ENCODE measurements around the gene C3orf38.

The C3orf38 gene

GRCh38 chr3:88149509-88150362 is at the start of gene C3orf38:
Gene C3orf38, plus strand, starts transcription at chr3:88149959. Its CDS starts 94 bp downstream, at chr3:88150053.
- peak; percentile 66 for DNase-seq (ENCODE audit: extremely low read depth, low read depth)
- no peak for TF ChIP-seq CTCF (IDR thresholded peaks at IDR 0.05; ENCODE audit: low read depth, low read length)

GRCh38 chr3:88101142-88101541 is 48.6 kb upstream of the C3orf38 start:
- no peak for DNase-seq (ENCODE audit: extremely low read depth, low read depth)
- TF ChIP-seq CTCF (IDR thresholded peaks at IDR 0.05; ENCODE audit: low read depth, low read length), result no peak

GRCh38 chr3:88105325-88105724 is 44.4 kb upstream of the C3orf38 start:
- no peak for TF ChIP-seq CTCF (IDR thresholded peaks at IDR 0.05; ENCODE audit: low read depth, low read length)
- DNase-seq (ENCODE audit: extremely low read depth, low read depth), result no peak

- no peak for DNase-seq (ENCODE audit: extremely low read depth, low read depth)
- TF ChIP-seq CTCF (IDR thresholded peaks at IDR 0.05; ENCODE audit: low read depth, low read length), result no peak
These were observed 37.5 kb upstream of the C3orf38 start for GRCh38 chr3:88112289-88112688.

- peak; percentile 73 for TF ChIP-seq CTCF (IDR thresholded peaks at IDR 0.05; ENCODE audit: low read depth, low read length)
- DNase-seq (ENCODE audit: extremely low read depth, low read depth), result peak; percentile 32
These were observed 36.2 kb upstream of the C3orf38 start for GRCh38 chr3:88113311-88114162.

GRCh38 chr3:88114878-88115549 is 34.7 kb upstream of the C3orf38 start:
- no peak for TF ChIP-seq CTCF (IDR thresholded peaks at IDR 0.05; ENCODE audit: low read depth, low read length)
- DNase-seq (ENCODE audit: extremely low read depth, low read depth), result no peak
